Liver (tissue), 9 donors: ENCODE data around the gene IMPA2. TPM values are rescaled to one million over a fixed set of nuclear protein-coding genes. Genes with fewer than 3 reads are reported as not detected.

Experiments
- DNase-seq: peaks from one replicate; pipeline ENCODE4 v3.0.0-alpha.2; 2017; ENCODE audit warnings: low spot score
- H3K27ac ChIP-seq, 2 donors: one replicate each; pipeline ENCODE4 v1.7.0; 2013; ENCODE audit warnings: inconsistent platforms in 2 of 2, low read length in 2 of 2, control low read depth in 1 of 2, low read depth in 1 of 2, mild to moderate bottlenecking in 1 of 2
- H3K27me3 ChIP-seq, 4 donors: one replicate each; pipeline versions ENCODE4 v1.6.1 to v1.7.0; 2013; ENCODE audit warnings: low read length in 3 of 4, inconsistent platforms in 1 of 4, mild to moderate bottlenecking in 1 of 4, moderate library complexity in 1 of 4; ENCODE audit not compliant: control insufficient read depth in 4 of 4, insufficient read depth in 4 of 4
- H3K36me3 ChIP-seq, 4 donors: one replicate each; pipeline versions ENCODE4 v1.6.1 to v1.7.0; 2013; ENCODE audit warnings: low read length in 3 of 4, mild to moderate bottlenecking in 3 of 4, low read depth in 1 of 4, moderate library complexity in 1 of 4; ENCODE audit not compliant: control insufficient read depth in 4 of 4, insufficient read depth in 3 of 4
- H3K4me1 ChIP-seq, 4 donors: one replicate each; pipeline versions ENCODE4 v1.6.1 to v1.7.0; 2013; ENCODE audit warnings: low read length in 3 of 4, mild to moderate bottlenecking in 3 of 4, moderate library complexity in 1 of 4; ENCODE audit not compliant: control insufficient read depth in 4 of 4, insufficient read depth in 4 of 4
- H3K4me3 ChIP-seq, 3 donors: one replicate each; pipeline versions ENCODE4 v1.6.1 to v1.7.0; 2013; ENCODE audit warnings: low read length in 3 of 3, control low read depth in 1 of 3, low read depth in 1 of 3, mild to moderate bottlenecking in 1 of 3
- H3K9ac ChIP-seq, 2 donors: one replicate each; pipeline ENCODE4 v1.7.0; 2013; ENCODE audit warnings: low read length in 2 of 2, mild to moderate bottlenecking in 2 of 2, moderate library complexity in 2 of 2, control low read depth in 1 of 2, low read depth in 1 of 2
- H3K9me3 ChIP-seq, 4 donors: one replicate each; pipeline versions ENCODE4 v1.6.1 to v1.7.0; 2013; ENCODE audit warnings: low read length in 3 of 4; ENCODE audit not compliant: control insufficient read depth in 4 of 4
- ATF3 ChIP-seq: IDR thresholded peaks from 2 replicates; pipeline ENCODE4 v1.6.1; 2016; ENCODE audit warnings: antibody characterized with exemption
- EGR1 ChIP-seq, 2 donors: IDR thresholded peaks; 2 replicates each; pipeline ENCODE4 v1.6.1; 2016 to 2018; ENCODE audit warnings: antibody characterized with exemption in 2 of 2, low read depth in 2 of 2
- FOXA1 ChIP-seq: IDR thresholded peaks from 2 replicates; pipeline ENCODE4 v1.6.1; 2016; ENCODE audit warnings: antibody characterized with exemption
- FOXA2 ChIP-seq: IDR thresholded peaks from 2 replicates; pipeline ENCODE4 v1.6.1; 2016; ENCODE audit warnings: antibody characterized with exemption
- GABPA ChIP-seq, 2 donors: IDR thresholded peaks in 1 of 2; conservative IDR thresholded peaks in 1 of 2; 2 replicates each; pipeline ENCODE4 v1.6.1; 2016; ENCODE audit warnings: antibody characterized with exemption in 2 of 2, mild to moderate bottlenecking in 1 of 2, moderate library complexity in 1 of 2
- HNF4A ChIP-seq, 2 donors: conservative IDR thresholded peaks; 2 replicates each; pipeline ENCODE4 v1.6.1; 2016; ENCODE audit warnings: antibody characterized with exemption in 2 of 2, mild to moderate bottlenecking in 2 of 2
- HNF4G ChIP-seq: IDR thresholded peaks from 2 replicates; pipeline ENCODE4 v1.6.1; 2016; ENCODE audit warnings: antibody characterized with exemption
- JUND ChIP-seq, 2 donors: IDR thresholded peaks; 2 replicates each; pipeline ENCODE4 v1.6.1; 2016; ENCODE audit warnings: antibody characterized with exemption in 2 of 2
- MAX ChIP-seq: IDR thresholded peaks from 2 replicates; pipeline ENCODE4 v1.6.1; 2016; ENCODE audit warnings: antibody characterized with exemption
- NR2F2 ChIP-seq: IDR thresholded peaks from 2 replicates; pipeline ENCODE4 v1.6.1; 2016; ENCODE audit warnings: antibody characterized with exemption
- REST ChIP-seq: IDR thresholded peaks from 2 replicates; pipeline ENCODE4 v1.6.1; 2016; ENCODE audit warnings: antibody characterized with exemption, mild to moderate bottlenecking
- RXRA ChIP-seq, 2 donors: IDR thresholded peaks; 2 replicates each; pipeline ENCODE4 v1.6.1; 2017 to 2018; ENCODE audit warnings: antibody characterized with exemption in 2 of 2, mild to moderate bottlenecking in 1 of 2
- SP1 ChIP-seq: IDR thresholded peaks from 2 replicates; pipeline ENCODE4 v1.6.1; 2018; ENCODE audit warnings: antibody characterized with exemption, mild to moderate bottlenecking
- TAF1 ChIP-seq: conservative IDR thresholded peaks from 2 replicates; pipeline ENCODE4 v1.6.1; 2016; ENCODE audit warnings: antibody characterized with exemption, mild to moderate bottlenecking
- YY1 ChIP-seq: IDR thresholded peaks from 2 replicates; pipeline ENCODE4 v1.6.1; 2016; ENCODE audit warnings: antibody characterized with exemption, mild to moderate bottlenecking
- ZBTB33 ChIP-seq: IDR thresholded peaks from 2 replicates; pipeline ENCODE4 v1.6.1; 2016; ENCODE audit warnings: antibody characterized with exemption
- WGBS: extraction: QIAGEN DNeasy Blood & Tissue Kit; methylation state at CpG from one replicate; pipeline ENCODE4 v1.1.7; 2013; 5-methylcytosine and 5-hydroxymethylcytosine counted together
- polyA plus RNA-seq, 2 donors: library from polyadenylated mRNA; stranded (reverse) in 1 of 2; unstranded in 1 of 2; fragments of 200-250 nt in 1 of 2; fragments of >200 nt in 1 of 2; fragmentation: Nextera tagmentation in 1 of 2; extraction: Ambion mirVana in 1 of 2; gene quantifications; one replicate each; pipeline versions ENCODE4 v1.2.1 to v1.2.3, GENCODE V29; 2013 to 2015
- total RNA-seq, 2 donors: library from RNA; depleted of rRNA; stranded (reverse); fragments of >200 nt; gene quantifications; one replicate each; pipeline ENCODE4 v1.2.3, GENCODE V29; 2014
- donor health status: healthy.
- donor health status: healthy.
- donor health status: healthy.
- donor health status: healthy.
- donor health status: healthy.

The IMPA2 gene
- total and polyA plus RNA-seq, 4 donors, result 27.5 to 55.8 (median 48.2) TPM

GRCh38 chr18:12044591-12044990 lies 63.3 kb downstream of the IMPA2 start:
- no peak overlapping the region for H3K9ac ChIP-seq
- H3K4me1 ChIP-seq, result no peaks in the 10 kb centered on the region
- no peak overlapping the region for H3K4me3 ChIP-seq
- WGBS, result 75% methylated on average over 5 of the region's 5 CpGs
- no peaks in the 10 kb centered on the region for H3K27me3 ChIP-seq
- no peak for DNase-seq
- no peaks in the 10 kb centered on the region for H3K36me3 ChIP-seq
- TF ChIP-seq ZBTB33 (no peak), YY1 (no peak), HNF4A (conservative IDR thresholded peaks at IDR 0.05) (no peak), EGR1 (IDR thresholded peaks at IDR 0.05; ENCODE audit: low read depth in 2 of 2) (no peak), GABPA (IDR thresholded peaks at IDR 0.05 in 1 of 2, conservative IDR thresholded peaks at IDR 0.05 in 1 of 2) (no peak), ATF3 (no peak), TAF1 (no peak), HNF4G (no peak), NR2F2 (no peak), RXRA (IDR thresholded peaks at IDR 0.05) (no peak), MAX (no peak), REST (no peak), JUND (IDR thresholded peaks at IDR 0.05) (no peak), FOXA1 (no peak)
- no peak overlapping the region for H3K27ac ChIP-seq
- H3K9me3 ChIP-seq, result no peaks in the 10 kb centered on the region

- no peak overlapping the region for H3K9ac ChIP-seq
- no peak overlapping the region for H3K27ac ChIP-seq
- no peaks in the 10 kb centered on the region for H3K36me3 ChIP-seq
- no peak overlapping the region for H3K4me3 ChIP-seq
- no peak for DNase-seq
- H3K9me3 ChIP-seq, result no peaks in the 10 kb centered on the region
- 86% methylated on average over 15 of the region's 15 CpGs for WGBS
- H3K27me3 ChIP-seq, result no peaks in the 10 kb centered on the region
- no peaks in the 10 kb centered on the region for H3K4me1 ChIP-seq
- TF ChIP-seq TAF1 (no peak), FOXA1 (no peak), SP1 (no peak), REST (no peak), NR2F2 (no peak), EGR1 (IDR thresholded peaks at IDR 0.05; ENCODE audit: low read depth in 2 of 2) (no peak), FOXA2 (no peak), MAX (no peak), HNF4A (conservative IDR thresholded peaks at IDR 0.05) (no peak), RXRA (IDR thresholded peaks at IDR 0.05) (no peak), JUND (IDR thresholded peaks at IDR 0.05) (no peak), ATF3 (no peak), YY1 (no peak), ZBTB33 (no peak)
These were observed 64.9 kb downstream of the IMPA2 start for GRCh38 chr18:12046046-12046750.
